ENCODE results near the gene ZSWIM8.

DNA sequence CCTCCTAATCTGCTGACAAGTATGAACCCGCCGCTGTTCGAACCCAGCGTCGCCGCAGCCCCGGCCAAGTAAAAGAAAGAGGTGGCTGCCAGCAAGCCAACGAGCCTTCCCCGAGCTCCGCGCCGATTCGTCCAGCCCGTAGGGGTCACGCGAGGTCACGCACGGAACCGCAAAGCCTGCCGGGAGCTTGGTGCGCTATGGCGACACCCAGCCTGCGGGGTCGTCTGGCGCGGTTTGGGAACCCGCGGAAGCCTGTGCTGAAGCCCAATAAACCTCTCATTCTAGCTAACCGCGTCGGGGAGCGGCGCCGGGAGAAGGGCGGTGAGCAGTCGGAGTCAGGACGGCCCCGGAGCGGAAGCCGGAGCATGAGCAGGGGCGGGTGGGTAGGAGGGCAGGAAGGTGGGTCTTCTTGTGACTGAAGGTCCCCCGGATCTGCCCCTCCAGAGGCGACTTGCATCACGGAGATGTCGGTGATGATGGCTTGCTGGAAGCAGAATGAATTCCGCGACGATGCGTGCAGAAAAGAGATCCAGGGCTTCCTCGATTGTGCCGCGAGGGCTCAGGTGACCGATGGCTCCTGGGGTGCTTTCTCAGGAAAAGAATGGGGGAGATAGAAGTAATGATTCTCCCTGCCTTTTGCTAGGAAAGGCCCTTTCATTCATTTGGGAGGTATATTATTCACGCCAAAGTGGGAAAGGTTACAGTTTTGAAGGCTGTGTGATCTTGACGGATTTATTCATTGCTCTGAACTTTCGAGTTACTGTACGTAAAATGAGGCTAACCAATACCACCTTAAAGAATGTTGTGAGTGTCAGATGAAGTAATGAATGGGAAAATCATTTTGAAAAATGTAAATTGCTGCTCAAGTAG, 3.3 kb upstream of the ZSWIM8 start, which contains the start of gene CHCHD1:
- TF ChIP-seq, protein P1, sequence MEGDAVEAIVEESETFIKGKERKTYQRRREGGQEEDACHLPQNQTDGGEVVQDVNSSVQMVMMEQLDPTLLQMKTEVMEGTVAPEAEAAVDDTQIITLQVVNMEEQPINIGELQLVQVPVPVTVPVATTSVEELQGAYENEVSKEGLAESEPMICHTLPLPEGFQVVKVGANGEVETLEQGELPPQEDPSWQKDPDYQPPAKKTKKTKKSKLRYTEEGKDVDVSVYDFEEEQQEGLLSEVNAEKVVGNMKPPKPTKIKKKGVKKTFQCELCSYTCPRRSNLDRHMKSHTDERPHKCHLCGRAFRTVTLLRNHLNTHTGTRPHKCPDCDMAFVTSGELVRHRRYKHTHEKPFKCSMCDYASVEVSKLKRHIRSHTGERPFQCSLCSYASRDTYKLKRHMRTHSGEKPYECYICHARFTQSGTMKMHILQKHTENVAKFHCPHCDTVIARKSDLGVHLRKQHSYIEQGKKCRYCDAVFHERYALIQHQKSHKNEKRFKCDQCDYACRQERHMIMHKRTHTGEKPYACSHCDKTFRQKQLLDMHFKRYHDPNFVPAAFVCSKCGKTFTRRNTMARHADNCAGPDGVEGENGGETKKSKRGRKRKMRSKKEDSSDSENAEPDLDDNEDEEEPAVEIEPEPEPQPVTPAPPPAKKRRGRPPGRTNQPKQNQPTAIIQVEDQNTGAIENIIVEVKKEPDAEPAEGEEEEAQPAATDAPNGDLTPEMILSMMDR (IDR thresholded peaks at IDR 0.05), result no peak
- TF ChIP-seq EZH2 (IDR thresholded peaks at IDR 0.05; ENCODE audit: borderline replicate concordance, insufficient read depth, low read depth, low read length, poor library complexity, severe bottlenecking), result no peak

Data from B cell (primary cell).